Small intestine (tissue), 7 donors: Measurements from ENCODE around the gene NOC2L. TPM values are rescaled to one million over a fixed set of nuclear protein-coding genes. Genes with fewer than 3 reads are reported as not detected.
"Not testable (repeated sequence)": the region's sequence is repeated elsewhere in the genome, so short reads cannot be mapped to it uniquely, and the experiment has no call there.

Source experiments
- DNase-seq, 2 donors: peaks; one replicate each; pipeline versions ENCODE4 v3.0.0 to v3.0.0-alpha.2; 2013
- FAIRE-seq: peaks from 2 replicates; lab custom pipeline; 2012; peaks lifted over from hg19 to GRCh38; lab: Jason Lieb, UNC
- H3K27ac ChIP-seq, 3 donors: one replicate each; pipeline ENCODE4 v1.5.1; 2013; ENCODE audit warnings: low read length in 2 of 3, mild to moderate bottlenecking in 2 of 3, control low read depth in 1 of 3, inconsistent platforms in 1 of 3, low read depth in 1 of 3, moderate library complexity in 1 of 3
- H3K27me3 ChIP-seq, 3 donors: one replicate each; pipeline ENCODE4 v1.6.1; 2013; ENCODE audit warnings: low read length in 3 of 3, inconsistent platforms in 1 of 3; ENCODE audit not compliant: control insufficient read depth in 3 of 3, insufficient read depth in 3 of 3
- H3K36me3 ChIP-seq, 3 donors: one replicate each; pipeline ENCODE4 v1.6.1; 2013; ENCODE audit warnings: low read length in 3 of 3, inconsistent platforms in 1 of 3, low read depth in 1 of 3, mild to moderate bottlenecking in 1 of 3, moderate library complexity in 1 of 3; ENCODE audit not compliant: control insufficient read depth in 3 of 3, insufficient read depth in 2 of 3
- H3K4me1 ChIP-seq, 3 donors: one replicate each; pipeline ENCODE4 v1.6.1; 2013; ENCODE audit warnings: low read length in 2 of 3, inconsistent platforms in 1 of 3, low read depth in 1 of 3, mild to moderate bottlenecking in 1 of 3, moderate library complexity in 1 of 3; ENCODE audit not compliant: control insufficient read depth in 3 of 3, insufficient read depth in 2 of 3
- H3K4me3 ChIP-seq, 3 donors: one replicate each; pipeline ENCODE4 v1.5.1; 2013; ENCODE audit warnings: low read length in 3 of 3, control low read depth in 1 of 3, inconsistent platforms in 1 of 3, low read depth in 1 of 3, mild to moderate bottlenecking in 1 of 3, moderate library complexity in 1 of 3
- H3K9me3 ChIP-seq, 2 donors: one replicate each; pipeline ENCODE4 v1.6.1; 2013; ENCODE audit warnings: low read depth in 1 of 2, low read length in 1 of 2; ENCODE audit not compliant: control insufficient read depth in 2 of 2, insufficient read depth in 1 of 2
- whole genome bisulfite sequencing, 3 donors: extraction: QIAGEN DNeasy Blood & Tissue Kit; methylation state at CpG; one replicate each; pipeline ENCODE4 v1.1.7; 2013; 5-methylcytosine and 5-hydroxymethylcytosine counted together
- polyA plus RNA-seq, 4 donors: library from polyadenylated mRNA; stranded (reverse) in 3 of 4; unstranded in 1 of 4; fragments of 200-250 nt in 3 of 4; fragments of 120-200 nt in 1 of 4; gene quantifications; one replicate each; pipeline versions ENCODE4 v1.2.1 to v1.2.3, GENCODE V29; 2013
- donor health status: healthy with polysubstance abuse.
- donor health status: control.
- donor health status: control.
- donor health status: Bipolar disorder and iron deficiency.
- donor health status: healthy.

The NOC2L gene
- polyA plus RNA-seq, 4 donors, result 34.0 to 69.3 (median 45.4) TPM

GRCh38 chr1:947958-948357 lies 11.1 kb downstream of the NOC2L start:
- peaks cover 0 to 14% (median 0%) of the 10 kb centered on the region in 3 donors for H3K4me1 ChIP-seq
- no peak for DNase-seq
- no peak overlapping the region for H3K27ac ChIP-seq
- peaks cover 0 to 95% (median 19%) of the 10 kb centered on the region in 3 donors for H3K36me3 ChIP-seq
- H3K4me3 ChIP-seq, result no peak overlapping the region
- no peak for FAIRE-seq
- WGBS, 3 donors, result 88 to 92% (median 91%) methylated on average over 15 of the region's 15 CpGs
- H3K27me3 ChIP-seq, result peaks cover 0 to 9% (median 0%) of the 10 kb centered on the region in 3 donors
- no peaks in the 10 kb centered on the region for H3K9me3 ChIP-seq

GRCh38 chr1:946811-947210 lies 12.2 kb downstream of the NOC2L start:
- H3K36me3 ChIP-seq, result peaks cover 0 to 84% (median 13%) of the 10 kb centered on the region in 3 donors

GRCh38 chr1:945688-946556 lies 13.1 kb downstream of the NOC2L start:
- no peaks in the 10 kb centered on the region for H3K9me3 ChIP-seq
- no peak overlapping the region for H3K4me3 ChIP-seq
- no peak overlapping the region for H3K27ac ChIP-seq
- H3K36me3 ChIP-seq, result peaks cover 0 to 75% (median 9%) of the 10 kb centered on the region in 3 donors
- H3K4me1 ChIP-seq, result peaks cover 0 to 24% (median 0%) of the 10 kb centered on the region in 3 donors
- peaks cover 0 to 23% (median 11%) of the 10 kb centered on the region in 3 donors for H3K27me3 ChIP-seq
- 76 to 87% (median 86%) methylated on average over 29 of the region's 29 CpGs for WGBS, 3 donors
- FAIRE-seq (no peak), DNase-seq (no peak)

More at GRCh38 chr1:946811-947210, 12.2 kb downstream of the NOC2L start:
- Histone ChIP-seq H3K27me3 (peaks cover 0 to 17% (median 8%) of the 10 kb centered on the region in 3 donors), H3K4me1 (peaks cover 0 to 18% (median 0%) of the 10 kb centered on the region in 3 donors)
- not testable (repeated sequence) for H3K4me3 ChIP-seq, DNase-seq, H3K9me3 ChIP-seq, FAIRE-seq, H3K27ac ChIP-seq
- 91 to 93% (median 93%) methylated on average over 13 of the region's 13 CpGs for WGBS, 3 donors

GRCh38 chr1:944341-945325 lies 14.4 kb downstream of the NOC2L start:
- peaks cover 0 to 62% (median 9%) of the 10 kb centered on the region in 3 donors for H3K36me3 ChIP-seq
- H3K4me1 ChIP-seq, result peaks cover 0 to 32% (median 2%) of the 10 kb centered on the region in 3 donors
- DNase-seq, result no peak
- 64 to 77% (median 73%) methylated on average over 28 of the region's 28 CpGs for WGBS, 3 donors
- H3K4me3 ChIP-seq, result no peak overlapping the region
- H3K27ac ChIP-seq, result peak overlapping the region in 1 of 3 donors; percentile 51
- H3K9me3 ChIP-seq, result no peaks in the 10 kb centered on the region
- FAIRE-seq, result no peak
- H3K27me3 ChIP-seq, result peaks cover 4 to 34% (median 17%) of the 10 kb centered on the region in 3 donors

- H3K9me3 ChIP-seq, result no peaks in the 10 kb centered on the region
- peaks cover 0 to 53% (median 9%) of the 10 kb centered on the region in 3 donors for H3K36me3 ChIP-seq
- H3K27me3 ChIP-seq, result peaks cover 4 to 43% (median 20%) of the 10 kb centered on the region in 3 donors
- 59 to 67% (median 61%) methylated on average over 24 to 27 of the region's 27 CpGs for WGBS, 3 donors
- H3K27ac ChIP-seq, result peak overlapping the region in 2 of 3 donors; percentile 51 to 67
- peaks cover 0 to 40% (median 2%) of the 10 kb centered on the region in 3 donors for H3K4me1 ChIP-seq
- H3K4me3 ChIP-seq, result no peak overlapping the region
- DNase-seq (no peak), FAIRE-seq (no peak)
These were observed 15.3 kb downstream of the NOC2L start for GRCh38 chr1:943545-944340.

GRCh38 chr1:942864-943533 lies 16.1 kb downstream of the NOC2L start:
- 5 to 14% (median 8%) methylated on average over 26 to 27 of the region's 27 CpGs for WGBS, 3 donors
- H3K36me3 ChIP-seq, result peaks cover 0 to 46% (median 9%) of the 10 kb centered on the region in 3 donors
- peaks cover 6 to 51% (median 20%) of the 10 kb centered on the region in 3 donors for H3K27me3 ChIP-seq
- peak overlapping the region in 1 of 3 donors; percentile 50 for H3K4me3 ChIP-seq
- peak overlapping the region in 2 of 3 donors; percentile 51 to 57 for H3K27ac ChIP-seq
- no peaks in the 10 kb centered on the region for H3K9me3 ChIP-seq
- H3K4me1 ChIP-seq, result peaks cover 0 to 42% (median 2%) of the 10 kb centered on the region in 3 donors
- FAIRE-seq (no peak), DNase-seq (no peak)

- Histone ChIP-seq H3K27me3 (peaks cover 8 to 57% (median 20%) of the 10 kb centered on the region in 3 donors), H3K4me3 (peak overlapping the region in 2 of 3 donors; percentile 35 to 50)
- FAIRE-seq, result no peak
These were observed 16.6 kb downstream of the NOC2L start for GRCh38 chr1:942411-942821.

More at GRCh38 chr1:942411-942821, 16.6 kb downstream of the NOC2L start:
- Histone ChIP-seq H3K4me1 (peaks cover 0 to 42% (median 2%) of the 10 kb centered on the region in 3 donors), H3K27ac (peak overlapping the region in 2 of 3 donors; percentile 41 to 57), H3K9me3 (no peaks in the 10 kb centered on the region), H3K36me3 (peaks cover 0 to 40% (median 3%) of the 10 kb centered on the region in 3 donors)
- no peak for DNase-seq
- WGBS, 3 donors, result 0 to 1% (median 1%) methylated on average over 19 to 48 of the region's 48 CpGs
